ENCODE results near the gene MTPN. TPM values are rescaled to one million over a fixed set of nuclear protein-coding genes. Genes with fewer than 3 reads are reported as not detected.

The MTPN gene
- polyA plus RNA-seq, 6 donors from 2014 or later, result 203 to 341 (median 281) TPM

GRCh38 chr7:135962802-135963201 lies 14.4 kb downstream of the MTPN start:
- Mint-ChIP-seq H3K27ac (peak overlapping the region in 4 of 6 donors; percentile 29 to 68 (median 60)), H3K36me3 (peaks cover 0 to 16% of the 10 kb centered on the region in 2 donors), H3K9me3 (no peaks in the 10 kb centered on the region), H3K4me1 (peaks cover 77 to 91% (median 85%) of the 10 kb centered on the region in 3 donors), H3K27me3 (no peaks in the 10 kb centered on the region), H3K4me3 (peak overlapping the region in 3 of 8 donors; percentile 21 to 55 (median 28))
- no peak for DNase-seq
- ATAC-seq (ENCODE audit: low read depth in 2 of 2), result no peak

- Mint-ChIP-seq H3K4me1 (peaks cover 75 to 88% (median 86%) of the 10 kb centered on the region in 3 donors), H3K27ac (peak overlapping the region; percentile 13 to 91 (median 60)), H3K36me3 (peaks cover 8 to 23% of the 10 kb centered on the region in 2 donors), H3K4me3 (peak overlapping the region; percentile 36 to 80 (median 60)), H3K9me3 (no peaks in the 10 kb centered on the region), H3K27me3 (no peaks in the 10 kb centered on the region)
- ATAC-seq (ENCODE audit: low read depth in 2 of 2), result peak in 1 of 2 donors; percentile 33
- DNase-seq, result no peak
Measured at GRCh38 chr7:135960709-135961451, 16.3 kb downstream of the MTPN start.

GRCh38 chr7:135959646-135960363 lies 17.4 kb downstream of the MTPN start:
- H3K36me3 Mint-ChIP-seq, result peaks cover 16 to 23% of the 10 kb centered on the region in 2 donors

GRCh38 chr7:135958173-135958572 lies 19.0 kb downstream of the MTPN start:
- no peaks in the 10 kb centered on the region for H3K9me3 Mint-ChIP-seq
- H3K4me3 Mint-ChIP-seq, result no peak overlapping the region
- peak overlapping the region in 3 of 6 donors; percentile 10 to 65 (median 20) for H3K27ac Mint-ChIP-seq
- H3K4me1 Mint-ChIP-seq, result peaks cover 65 to 87% (median 86%) of the 10 kb centered on the region in 3 donors
- H3K27me3 Mint-ChIP-seq, result no peaks in the 10 kb centered on the region
- ATAC-seq (ENCODE audit: low read depth in 2 of 2) (no peak), DNase-seq (no peak)
- peaks cover 16 to 26% of the 10 kb centered on the region in 2 donors for H3K36me3 Mint-ChIP-seq

More at GRCh38 chr7:135959646-135960363, 17.4 kb downstream of the MTPN start:
- H3K4me3 Mint-ChIP-seq, result peak overlapping the region in 4 of 8 donors; percentile 12 to 36 (median 26)
- ATAC-seq (ENCODE audit: low read depth in 2 of 2), result no peak
- no peaks in the 10 kb centered on the region for H3K27me3 Mint-ChIP-seq
- H3K9me3 Mint-ChIP-seq, result no peaks in the 10 kb centered on the region
- DNase-seq, result no peak
- peak overlapping the region in 3 of 6 donors; percentile 27 to 85 (median 29) for H3K27ac Mint-ChIP-seq
- peaks cover 71 to 88% (median 86%) of the 10 kb centered on the region in 3 donors for H3K4me1 Mint-ChIP-seq

GRCh38 chr7:135957627-135958026 lies 19.5 kb downstream of the MTPN start:
- ATAC-seq (ENCODE audit: low read depth in 2 of 2), result peak; percentile 55 to 71
- Mint-ChIP-seq H3K4me3 (peak overlapping the region in 4 of 8 donors; percentile 21 to 79 (median 34)), H3K4me1 (peaks cover 64 to 87% (median 86%) of the 10 kb centered on the region in 3 donors), H3K27me3 (no peaks in the 10 kb centered on the region), H3K9me3 (peaks cover 0 to 2% (median 0%) of the 10 kb centered on the region in 7 donors), H3K27ac (peak overlapping the region in 4 of 6 donors; percentile 60 to 82 (median 73)), H3K36me3 (peaks cover 16 to 28% of the 10 kb centered on the region in 2 donors)
- DNase-seq, result no peak

GRCh38 chr7:135956393-135956792 lies 20.8 kb downstream of the MTPN start:
- Mint-ChIP-seq H3K27ac (peak overlapping the region in 5 of 6 donors; percentile 6 to 80 (median 30)), H3K4me1 (peaks cover 63 to 89% (median 82%) of the 10 kb centered on the region in 3 donors), H3K27me3 (no peaks in the 10 kb centered on the region), H3K4me3 (no peak overlapping the region), H3K36me3 (peaks cover 16 to 28% of the 10 kb centered on the region in 2 donors), H3K9me3 (peaks cover 0 to 2% (median 0%) of the 10 kb centered on the region in 7 donors)
- no peak for DNase-seq
- no peak for ATAC-seq (ENCODE audit: low read depth in 2 of 2)

GRCh38 chr7:135950972-135951371 lies 26.2 kb downstream of the MTPN start:
- DNase-seq (no peak), ATAC-seq (ENCODE audit: low read depth in 2 of 2) (no peak)
- H3K4me3 Mint-ChIP-seq, result no peak overlapping the region
- H3K36me3 Mint-ChIP-seq, result peaks cover 28 to 39% of the 10 kb centered on the region in 2 donors
- no peaks in the 10 kb centered on the region for H3K27me3 Mint-ChIP-seq
- no peak overlapping the region for H3K27ac Mint-ChIP-seq
- peaks cover 56 to 82% (median 76%) of the 10 kb centered on the region in 3 donors for H3K4me1 Mint-ChIP-seq
- peaks cover 0 to 2% (median 0%) of the 10 kb centered on the region in 7 donors for H3K9me3 Mint-ChIP-seq

GRCh38 chr7:135950429-135950828 lies 26.7 kb downstream of the MTPN start:
- peak overlapping the region in 1 of 8 donors; percentile 17 for H3K4me3 Mint-ChIP-seq
- peaks cover 55 to 79% (median 70%) of the 10 kb centered on the region in 3 donors for H3K4me1 Mint-ChIP-seq
- peak overlapping the region in 3 of 6 donors; percentile 23 to 30 (median 23) for H3K27ac Mint-ChIP-seq

GRCh38 chr7:135946289-135947055 lies 30.7 kb downstream of the MTPN start:
- H3K4me1 Mint-ChIP-seq, result peaks cover 41 to 69% (median 52%) of the 10 kb centered on the region in 3 donors

More at GRCh38 chr7:135950429-135950828, 26.7 kb downstream of the MTPN start:
- Mint-ChIP-seq H3K9me3 (peaks cover 0 to 2% (median 0%) of the 10 kb centered on the region in 7 donors), H3K36me3 (peaks cover 27 to 39% of the 10 kb centered on the region in 2 donors), H3K27me3 (no peaks in the 10 kb centered on the region)
- ATAC-seq (ENCODE audit: low read depth in 2 of 2) (no peak), DNase-seq (no peak)

GRCh38 chr7:135944753-135945152 lies 32.4 kb downstream of the MTPN start:
- H3K4me1 Mint-ChIP-seq, result peaks cover 38 to 71% (median 50%) of the 10 kb centered on the region in 3 donors
- DNase-seq, result no peak
- H3K36me3 Mint-ChIP-seq, result peaks cover 10 to 24% of the 10 kb centered on the region in 2 donors
- no peak overlapping the region for H3K27ac Mint-ChIP-seq
- ATAC-seq (ENCODE audit: low read depth in 2 of 2), result no peak
- H3K27me3 Mint-ChIP-seq, result no peaks in the 10 kb centered on the region
- H3K4me3 Mint-ChIP-seq, result no peak overlapping the region
- H3K9me3 Mint-ChIP-seq, result no peaks in the 10 kb centered on the region

More at GRCh38 chr7:135946289-135947055, 30.7 kb downstream of the MTPN start:
- Mint-ChIP-seq H3K27me3 (no peaks in the 10 kb centered on the region), H3K9me3 (no peaks in the 10 kb centered on the region), H3K36me3 (peaks cover 20 to 33% of the 10 kb centered on the region in 2 donors), H3K4me3 (no peak overlapping the region), H3K27ac (peak overlapping the region in 2 of 6 donors; percentile 17 to 41)
- ATAC-seq (ENCODE audit: low read depth in 2 of 2) (no peak), DNase-seq (no peak)

GRCh38 chr7:135943134-135943879 lies 33.9 kb downstream of the MTPN start:
- peaks cover 44 to 67% (median 48%) of the 10 kb centered on the region in 3 donors for H3K4me1 Mint-ChIP-seq
- peaks cover 9 to 15% of the 10 kb centered on the region in 2 donors for H3K36me3 Mint-ChIP-seq
- H3K4me3 Mint-ChIP-seq, result no peak overlapping the region
- no peaks in the 10 kb centered on the region for H3K9me3 Mint-ChIP-seq
- DNase-seq (no peak), ATAC-seq (ENCODE audit: low read depth in 2 of 2) (no peak)
- H3K27ac Mint-ChIP-seq, result peak overlapping the region in 2 of 6 donors; percentile 28 to 75
- H3K27me3 Mint-ChIP-seq, result no peaks in the 10 kb centered on the region

- Mint-ChIP-seq H3K4me1 (peaks cover 45 to 65% (median 47%) of the 10 kb centered on the region in 3 donors), H3K9me3 (no peaks in the 10 kb centered on the region), H3K4me3 (no peak overlapping the region), H3K27ac (peak overlapping the region in 2 of 6 donors; percentile 34 to 60), H3K27me3 (no peaks in the 10 kb centered on the region), H3K36me3 (peaks cover 9% of the 10 kb centered on the region in 2 donors)
- ATAC-seq (ENCODE audit: low read depth in 2 of 2) (no peak), DNase-seq (no peak)
Measured at GRCh38 chr7:135942614-135943013, 34.5 kb downstream of the MTPN start.

All from naive B cell (primary cell).